Measurements from ENCODE around the gene RAB7B.

Gene RAB7B

DNA sequence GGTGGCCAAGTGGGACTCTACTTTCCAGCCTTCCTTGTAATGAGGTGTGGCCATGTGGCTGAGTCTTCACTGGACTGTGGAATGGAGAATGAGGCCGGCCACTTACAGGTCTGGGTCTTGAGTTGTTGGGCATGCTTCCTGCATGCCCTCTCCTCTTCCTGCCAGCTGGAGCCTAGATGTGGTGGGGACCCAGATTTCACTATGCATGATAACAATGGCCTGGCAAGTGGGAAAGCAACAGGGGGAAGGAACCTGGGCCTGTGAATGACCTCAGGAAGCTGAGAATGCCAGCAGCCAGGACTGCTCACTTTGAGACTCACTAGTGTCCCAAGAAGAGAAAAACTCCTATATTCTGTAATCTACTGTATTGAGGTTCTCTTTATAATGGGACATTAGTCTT lies 51.4 kb downstream of the RAB7B start:
- Histone ChIP-seq H3K4me1 (ENCODE audit: low read length) (no peaks in the 10 kb centered on the region), H3K79me2 (ENCODE audit: low read length) (no peaks in the 10 kb centered on the region), H4K20me1 (ENCODE audit: insufficient read depth, low read length) (no peaks in the 10 kb centered on the region), H3K4me2 (ENCODE audit: low read depth, low read length) (no peak overlapping the region), H3F3A (ENCODE audit: insufficient read depth, low read length) (no peaks in the 10 kb centered on the region), H3K27ac (ENCODE audit: low read length) (no peak overlapping the region), H3K4me3 (ENCODE audit: low read length) (no peak overlapping the region), H2AFZ (ENCODE audit: low read length) (no peak overlapping the region), H3K9me2 (replicated peaks; ENCODE audit: insufficient read depth, low read length) (no peaks in the 10 kb centered on the region), H3K9me3 (replicated peaks; ENCODE audit: insufficient read depth, low read length) (no peaks in the 10 kb centered on the region), H3K36me3 (replicated peaks; ENCODE audit: insufficient read depth, low read length) (no peaks in the 10 kb centered on the region), H3K27me3 (replicated peaks; ENCODE audit: insufficient read depth, low read length) (no peaks in the 10 kb centered on the region), H3K9ac (ENCODE audit: low read length) (no peak overlapping the region)
- no peak for DNase-seq
- TF ChIP-seq, protein P1, sequence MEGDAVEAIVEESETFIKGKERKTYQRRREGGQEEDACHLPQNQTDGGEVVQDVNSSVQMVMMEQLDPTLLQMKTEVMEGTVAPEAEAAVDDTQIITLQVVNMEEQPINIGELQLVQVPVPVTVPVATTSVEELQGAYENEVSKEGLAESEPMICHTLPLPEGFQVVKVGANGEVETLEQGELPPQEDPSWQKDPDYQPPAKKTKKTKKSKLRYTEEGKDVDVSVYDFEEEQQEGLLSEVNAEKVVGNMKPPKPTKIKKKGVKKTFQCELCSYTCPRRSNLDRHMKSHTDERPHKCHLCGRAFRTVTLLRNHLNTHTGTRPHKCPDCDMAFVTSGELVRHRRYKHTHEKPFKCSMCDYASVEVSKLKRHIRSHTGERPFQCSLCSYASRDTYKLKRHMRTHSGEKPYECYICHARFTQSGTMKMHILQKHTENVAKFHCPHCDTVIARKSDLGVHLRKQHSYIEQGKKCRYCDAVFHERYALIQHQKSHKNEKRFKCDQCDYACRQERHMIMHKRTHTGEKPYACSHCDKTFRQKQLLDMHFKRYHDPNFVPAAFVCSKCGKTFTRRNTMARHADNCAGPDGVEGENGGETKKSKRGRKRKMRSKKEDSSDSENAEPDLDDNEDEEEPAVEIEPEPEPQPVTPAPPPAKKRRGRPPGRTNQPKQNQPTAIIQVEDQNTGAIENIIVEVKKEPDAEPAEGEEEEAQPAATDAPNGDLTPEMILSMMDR (IDR thresholded peaks at IDR 0.05; ENCODE audit: low read length) = no peak
- no peak for TF ChIP-seq EZH2 (optimal IDR thresholded peaks at IDR 0.05; ENCODE audit: low read depth, low read length)
- no peak for TF ChIP-seq EZH2phosphoT487 (IDR thresholded peaks at IDR 0.05; ENCODE audit: low read length)

DNA sequence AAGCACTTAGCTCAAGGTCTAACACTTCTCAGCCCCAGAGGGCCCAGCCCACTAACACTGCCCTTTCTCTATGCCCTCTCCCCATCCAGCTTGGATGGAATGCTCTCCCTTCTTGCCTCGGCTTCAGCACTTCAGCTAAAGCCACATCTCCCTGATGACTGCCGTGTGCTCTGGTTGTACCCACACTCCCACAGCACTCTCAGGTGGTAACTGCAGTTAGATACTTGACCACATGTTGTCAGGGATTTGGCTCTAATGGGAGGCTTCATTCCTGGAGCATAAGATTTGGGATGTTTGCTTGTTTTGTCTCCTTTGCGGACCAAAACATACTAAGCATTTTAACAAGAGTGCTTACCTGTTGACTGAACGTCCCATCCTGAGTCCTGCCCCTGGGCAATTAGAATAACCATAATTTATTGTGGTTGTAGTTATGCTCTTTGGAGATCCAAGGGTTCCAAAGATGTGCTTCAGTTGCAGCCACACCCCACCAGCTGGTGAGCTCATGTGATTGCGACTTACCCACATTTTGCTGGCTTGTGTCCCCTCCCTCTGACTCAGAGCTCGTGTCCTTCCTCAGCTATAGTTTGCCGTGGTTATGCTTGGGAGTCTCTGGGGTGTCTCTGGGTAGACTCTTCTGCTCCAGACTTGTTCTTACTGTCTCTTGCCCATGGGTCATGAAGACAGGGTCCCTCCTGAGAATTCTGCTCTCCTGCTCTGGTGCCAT lies 52.2 kb downstream of the RAB7B start:
- H3K27ac ChIP-seq (ENCODE audit: low read length) = no peak overlapping the region
- H3F3A ChIP-seq (ENCODE audit: insufficient read depth, low read length) = no peaks in the 10 kb centered on the region
- no peak overlapping the region for H3K9ac ChIP-seq (ENCODE audit: low read length)
- peaks cover 7% of the 10 kb centered on the region for H3K27me3 ChIP-seq (replicated peaks; ENCODE audit: insufficient read depth, low read length)
- no peaks in the 10 kb centered on the region for H4K20me1 ChIP-seq (ENCODE audit: insufficient read depth, low read length)
- H3K9me2 ChIP-seq (replicated peaks; ENCODE audit: insufficient read depth, low read length) = no peaks in the 10 kb centered on the region
- no peak overlapping the region for H3K4me3 ChIP-seq (ENCODE audit: low read length)
- no peak for DNase-seq
- no peaks in the 10 kb centered on the region for H3K4me1 ChIP-seq (ENCODE audit: low read length)
- no peak overlapping the region for H3K4me2 ChIP-seq (ENCODE audit: low read depth, low read length)
- H3K36me3 ChIP-seq (replicated peaks; ENCODE audit: insufficient read depth, low read length) = no peaks in the 10 kb centered on the region
- no peaks in the 10 kb centered on the region for H3K79me2 ChIP-seq (ENCODE audit: low read length)
- H3K9me3 ChIP-seq (replicated peaks; ENCODE audit: insufficient read depth, low read length) = no peaks in the 10 kb centered on the region
- TF ChIP-seq, protein P1 (IDR thresholded peaks at IDR 0.05; ENCODE audit: low read length) = no peak
- TF ChIP-seq EZH2phosphoT487 (IDR thresholded peaks at IDR 0.05; ENCODE audit: low read length) = no peak
- TF ChIP-seq EZH2 (optimal IDR thresholded peaks at IDR 0.05; ENCODE audit: low read depth, low read length) = no peak
- no peak overlapping the region for H2AFZ ChIP-seq (ENCODE audit: low read length)

DNA sequence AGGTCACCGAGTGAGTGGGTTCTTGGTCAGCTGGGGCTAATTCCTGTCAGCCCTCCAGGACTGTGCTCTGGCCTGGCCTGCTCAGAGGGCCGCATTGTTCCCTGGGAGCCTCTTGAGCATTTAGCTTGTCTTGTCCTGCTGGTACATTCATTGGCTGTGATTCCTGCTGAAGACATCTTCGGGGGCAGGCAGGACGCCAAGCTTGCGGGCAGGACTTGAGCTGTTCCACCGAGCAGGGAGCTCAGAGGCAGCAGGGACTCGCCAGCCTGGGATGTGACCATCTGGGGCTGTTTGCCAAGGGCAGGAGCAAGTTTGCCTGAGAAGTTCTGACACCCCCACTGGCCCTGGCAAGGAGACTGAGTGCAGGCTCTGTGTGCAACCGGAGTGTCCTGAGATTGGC lies 52.9 kb downstream of the RAB7B start:
- Histone ChIP-seq H3K27me3 (replicated peaks; ENCODE audit: insufficient read depth, low read length) (peaks cover 14% of the 10 kb centered on the region), H3K9me3 (replicated peaks; ENCODE audit: insufficient read depth, low read length) (no peaks in the 10 kb centered on the region), H3K27ac (ENCODE audit: low read length) (no peak overlapping the region), H3K36me3 (replicated peaks; ENCODE audit: insufficient read depth, low read length) (no peaks in the 10 kb centered on the region), H3K9me2 (replicated peaks; ENCODE audit: insufficient read depth, low read length) (no peaks in the 10 kb centered on the region), H2AFZ (ENCODE audit: low read length) (no peak overlapping the region), H3K4me3 (ENCODE audit: low read length) (no peak overlapping the region), H3K4me2 (ENCODE audit: low read depth, low read length) (no peak overlapping the region), H3F3A (ENCODE audit: insufficient read depth, low read length) (no peaks in the 10 kb centered on the region), H4K20me1 (ENCODE audit: insufficient read depth, low read length) (no peaks in the 10 kb centered on the region), H3K4me1 (ENCODE audit: low read length) (no peaks in the 10 kb centered on the region), H3K9ac (ENCODE audit: low read length) (no peak overlapping the region), H3K79me2 (ENCODE audit: low read length) (no peaks in the 10 kb centered on the region)
- TF ChIP-seq EZH2 (optimal IDR thresholded peaks at IDR 0.05; ENCODE audit: low read depth, low read length) (no peak), EZH2phosphoT487 (IDR thresholded peaks at IDR 0.05; ENCODE audit: low read length) (no peak)
- TF ChIP-seq, protein P1 (IDR thresholded peaks at IDR 0.05; ENCODE audit: low read length) = no peak
- no peak for DNase-seq

Data from MM.1S (cell line).